Vagina (tissue), 2 donors: ENCODE results near the gene STK24. TPM values are rescaled to one million over a fixed set of nuclear protein-coding genes. Genes with fewer than 3 reads are reported as not detected.

Experiments
- DNase-seq, 2 donors: peaks; one replicate each; pipeline ENCODE4 v3.0.0-alpha.2; 2017; ENCODE audit errors: extremely low spot score in 2 of 2
- H3K27ac ChIP-seq: fragments of 200-600 bp; sonication (generic); one replicate; pipeline ENCODE4 v1.5.1; 2019
- H3K27me3 ChIP-seq: fragments of 200-600 bp; sonication (generic); one replicate; pipeline ENCODE4 v1.5.1; 2019
- H3K36me3 ChIP-seq, 2 donors: fragments of 200-600 bp; sonication (generic); one replicate each; pipeline ENCODE4 v1.5.1; 2017 to 2019
- H3K4me1 ChIP-seq: fragments of 200-600 bp; sonication (generic); one replicate; pipeline ENCODE4 v1.5.1; 2019
- H3K4me3 ChIP-seq, 2 donors: fragments of 200-600 bp; sonication (generic); 1 replicate in 1 of 2; 2 replicates in 1 of 2; pipeline ENCODE4 v1.5.1; 2016 to 2019
- H3K9me3 ChIP-seq: fragments of 200-600 bp; sonication (generic); one replicate; pipeline ENCODE4 v1.5.1; 2019
- CTCF ChIP-seq, 3 experiments: fragments of 450-650 bp in 2 of 3; fragments of 200-600 bp in 1 of 3; sonication (generic) in 1 of 3; IDR thresholded peaks; one replicate each; pipeline ENCODE4 v1.5.1; 2017 to 2019; ENCODE audit warnings: antibody characterized with exemption in 3 of 3, mild to moderate bottlenecking in 2 of 3, moderate library complexity in 2 of 3
- POLR2A ChIP-seq, 2 donors: fragments of 450-650 bp; IDR thresholded peaks; one replicate each; pipeline ENCODE4 v1.6.1; 2017; ENCODE audit warnings: antibody characterized with exemption in 2 of 2, mild to moderate bottlenecking in 2 of 2, moderate library complexity in 2 of 2
- POLR2AphosphoS5 ChIP-seq, 2 donors: sonication (generic); formaldehyde crosslinking; IDR thresholded peaks; one replicate each; pipeline ENCODE4 v1.9.0; 2017; ENCODE audit warnings: antibody characterized with exemption in 2 of 2, mild to moderate bottlenecking in 2 of 2, low read depth in 1 of 2; ENCODE audit not compliant: insufficient read depth in 1 of 2
- intact Hi-C: fragments of 100-400 bp; cut with DNase I; formaldehyde crosslinking; loops from one replicate; pipeline ENCODE4 v1.15.1; 2023
- total RNA-seq: library from RNA; depleted of rRNA; stranded (reverse); fragments of >200 nt; gene quantifications from one replicate; pipeline ENCODE4 v1.2.3, GENCODE V29; 2016

STK24 gene
- total RNA-seq, 1 donor from 2014 or later: 82.5 TPM

GRCh38 chr13:98474292-98474691, 102.6 kb downstream of the STK24 start:
- Histone ChIP-seq H3K27ac (no peak overlapping the region), H3K9me3 (no peaks in the 10 kb centered on the region), H3K4me3 (no peak overlapping the region), H3K4me1 (peaks cover 58% of the 10 kb centered on the region), H3K36me3 (peaks cover 0 to 27% of the 10 kb centered on the region in 2 donors), H3K27me3 (no peaks in the 10 kb centered on the region)
- intact Hi-C loops: no loop called here
- TF ChIP-seq CTCF (IDR thresholded peaks at IDR 0.05) (no peak), POLR2AphosphoS5 (IDR thresholded peaks at IDR 0.05; ENCODE audit: insufficient read depth in 1 of 2, low read depth in 1 of 2) (peak in 1 of 2 donors; percentile 7)
- no peak for DNase-seq

GRCh38 chr13:98473788-98474144, 103.1 kb downstream of the STK24 start:
- Histone ChIP-seq H3K36me3 (peaks cover 0 to 29% of the 10 kb centered on the region in 2 donors), H3K27me3 (no peaks in the 10 kb centered on the region), H3K27ac (peak overlapping the region; percentile 32), H3K4me1 (peaks cover 53% of the 10 kb centered on the region), H3K9me3 (no peaks in the 10 kb centered on the region), H3K4me3 (no peak overlapping the region)
- intact Hi-C loops: no loop called here
- no peak for DNase-seq
- TF ChIP-seq POLR2AphosphoS5 (IDR thresholded peaks at IDR 0.05; ENCODE audit: insufficient read depth in 1 of 2, low read depth in 1 of 2) (no peak), CTCF (IDR thresholded peaks at IDR 0.05) (no peak)

GRCh38 chr13:98473135-98473787, 103.6 kb downstream of the STK24 start:
- Histone ChIP-seq H3K27me3 (no peaks in the 10 kb centered on the region), H3K4me1 (peaks cover 53% of the 10 kb centered on the region), H3K36me3 (peaks cover 0 to 34% of the 10 kb centered on the region in 2 donors), H3K27ac (peak overlapping the region; percentile 32), H3K4me3 (no peak overlapping the region), H3K9me3 (no peaks in the 10 kb centered on the region)
- TF ChIP-seq CTCF (IDR thresholded peaks at IDR 0.05) (no peak), POLR2A (IDR thresholded peaks at IDR 0.05) (no peak), POLR2AphosphoS5 (IDR thresholded peaks at IDR 0.05; ENCODE audit: insufficient read depth in 1 of 2, low read depth in 1 of 2) (no peak)
- intact Hi-C loops: no loop called here
- DNase-seq: no peak

GRCh38 chr13:98471934-98472333, 105.0 kb downstream of the STK24 start:
- no peak overlapping the region for H3K27ac ChIP-seq
- H3K36me3 ChIP-seq: peaks cover 0 to 40% of the 10 kb centered on the region in 2 donors
- intact Hi-C loops: no loop called here
- DNase-seq: no peak
- H3K9me3 ChIP-seq: no peaks in the 10 kb centered on the region
- H3K4me1 ChIP-seq: peaks cover 43% of the 10 kb centered on the region
- no peak overlapping the region for H3K4me3 ChIP-seq
- no peaks in the 10 kb centered on the region for H3K27me3 ChIP-seq
- TF ChIP-seq POLR2AphosphoS5 (IDR thresholded peaks at IDR 0.05; ENCODE audit: insufficient read depth in 1 of 2, low read depth in 1 of 2) (peak in 1 of 2 donors; percentile 54), POLR2A (IDR thresholded peaks at IDR 0.05) (no peak)

GRCh38 chr13:98470920-98471319, 106.0 kb downstream of the STK24 start:
- no peak overlapping the region for H3K27ac ChIP-seq
- DNase-seq: no peak
- intact Hi-C loops: no loop called here
- peaks cover 41% of the 10 kb centered on the region for H3K4me1 ChIP-seq
- H3K27me3 ChIP-seq: no peaks in the 10 kb centered on the region
- H3K4me3 ChIP-seq: no peak overlapping the region
- H3K36me3 ChIP-seq: peaks cover 0 to 48% of the 10 kb centered on the region in 2 donors
- TF ChIP-seq CTCF (IDR thresholded peaks at IDR 0.05) (no peak), POLR2AphosphoS5 (IDR thresholded peaks at IDR 0.05; ENCODE audit: insufficient read depth in 1 of 2, low read depth in 1 of 2) (peak in 1 of 2 donors; percentile 24), POLR2A (IDR thresholded peaks at IDR 0.05) (no peak)
- no peaks in the 10 kb centered on the region for H3K9me3 ChIP-seq
